ENCODE measurements around the gene HMCN1.

DNA sequence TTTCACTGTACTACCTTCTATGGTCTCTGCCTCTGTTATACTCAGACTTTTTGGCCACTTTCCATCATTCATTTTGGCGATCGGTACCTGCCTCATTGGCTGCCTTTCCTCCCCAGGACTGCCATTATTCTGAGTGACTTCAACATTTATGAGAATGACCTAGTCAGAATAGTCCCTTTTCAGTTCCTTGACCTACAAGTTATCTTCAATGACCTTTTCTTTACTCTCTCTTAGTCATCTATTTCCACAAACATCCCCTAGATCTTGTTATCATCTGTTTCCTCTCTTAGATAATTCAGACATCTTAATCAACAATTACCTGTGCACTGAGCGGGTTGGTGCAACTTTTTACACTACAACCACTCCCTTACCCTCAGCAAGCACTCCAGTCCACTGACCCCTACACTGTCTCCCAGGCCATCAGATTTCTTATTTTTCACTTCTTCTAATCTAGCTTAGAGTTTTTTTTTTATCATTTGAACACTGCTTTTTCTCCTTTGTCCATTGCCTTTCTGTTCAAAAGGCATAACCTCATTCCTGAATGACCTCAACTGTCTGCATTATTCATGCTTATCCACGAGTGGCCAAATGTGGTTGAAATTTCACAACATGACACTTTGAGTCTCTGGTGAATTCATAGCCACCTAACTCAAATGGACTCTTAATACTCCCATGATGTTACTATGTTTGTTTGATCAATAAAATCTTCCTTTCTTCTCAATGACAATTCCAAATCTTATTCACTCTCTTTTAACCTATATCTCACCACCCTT, 112.7 kb downstream of the HMCN1 start:
- TF ChIP-seq, protein P1, sequence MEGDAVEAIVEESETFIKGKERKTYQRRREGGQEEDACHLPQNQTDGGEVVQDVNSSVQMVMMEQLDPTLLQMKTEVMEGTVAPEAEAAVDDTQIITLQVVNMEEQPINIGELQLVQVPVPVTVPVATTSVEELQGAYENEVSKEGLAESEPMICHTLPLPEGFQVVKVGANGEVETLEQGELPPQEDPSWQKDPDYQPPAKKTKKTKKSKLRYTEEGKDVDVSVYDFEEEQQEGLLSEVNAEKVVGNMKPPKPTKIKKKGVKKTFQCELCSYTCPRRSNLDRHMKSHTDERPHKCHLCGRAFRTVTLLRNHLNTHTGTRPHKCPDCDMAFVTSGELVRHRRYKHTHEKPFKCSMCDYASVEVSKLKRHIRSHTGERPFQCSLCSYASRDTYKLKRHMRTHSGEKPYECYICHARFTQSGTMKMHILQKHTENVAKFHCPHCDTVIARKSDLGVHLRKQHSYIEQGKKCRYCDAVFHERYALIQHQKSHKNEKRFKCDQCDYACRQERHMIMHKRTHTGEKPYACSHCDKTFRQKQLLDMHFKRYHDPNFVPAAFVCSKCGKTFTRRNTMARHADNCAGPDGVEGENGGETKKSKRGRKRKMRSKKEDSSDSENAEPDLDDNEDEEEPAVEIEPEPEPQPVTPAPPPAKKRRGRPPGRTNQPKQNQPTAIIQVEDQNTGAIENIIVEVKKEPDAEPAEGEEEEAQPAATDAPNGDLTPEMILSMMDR (IDR thresholded peaks at IDR 0.05), result no peak
- no peak for TF ChIP-seq POLR2A (IDR thresholded peaks at IDR 0.05)

Measured in heart left ventricle (tissue), 13 donors.